ENCODE results near the gene IGF1. TPM values are rescaled to one million over a fixed set of nuclear protein-coding genes. Genes with fewer than 3 reads are reported as not detected.

The IGF1 gene
- 10 to 100 TPM in 3 of 4 donors, 1 to 10 TPM in 1; 8.3 to 22.7 (median 17.9) TPM for total RNA-seq

- in situ Hi-C loops (cut with MboI; ENCODE audit: low sequenced_read_pairs in 4 of 4) (loop anchor here (10.0 to 25.0 kb wide), 5 partner anchors 306 to 543 kb away; no protein-coding TSS in a partner anchor), intact Hi-C loops (cut with DNase I; ENCODE audit: low total_unique reads) (loop anchor here (2.0 to 5.0 kb wide), 4 partner anchors 54 to 543 kb away; partner anchors contain the start of genes NUP37 and PARPBP)
- Histone ChIP-seq H3K27me3 (no peaks in the 10 kb centered on the region), H3K9me3 (no peaks in the 10 kb centered on the region), H3K4me1 (peaks cover 22 to 27% of the 10 kb centered on the region in 2 donors), H3K36me3 (no peaks in the 10 kb centered on the region), H3K4me3 (peak within 1 kb of the TSS; percentile 26 to 60 (median 49)), H3K27ac (peak within 1 kb of the TSS; percentile 26 to 54 (median 37))
- TF ChIP-seq CTCF (IDR thresholded peaks at IDR 0.05 in 4 of 5, conservative IDR thresholded peaks at IDR 0.05 in 1 of 5): no peak
- TF ChIP-seq POLR2A (IDR thresholded peaks at IDR 0.05): no peak
- peak in 1 of 2 donors; percentile 46 for ATAC-seq
- no peak for DNase-seq
These were observed at the start of gene IGF1 for GRCh38 chr12:102480406-102480805. Gene IGF1, minus strand, starts transcription at chr12:102480563. Its CDS starts 182 bp downstream, at chr12:102480381.

- in situ Hi-C loops (cut with MboI; ENCODE audit: low sequenced_read_pairs in 4 of 4) (no loop called here), intact Hi-C loops (cut with DNase I; ENCODE audit: low total_unique reads) (no loop called here)
- H3K4me1 ChIP-seq: no peaks in the 10 kb centered on the region
- H3K27ac ChIP-seq: no peak overlapping the region
- H3K4me3 ChIP-seq: no peak overlapping the region
- DNase-seq (no peak), ATAC-seq (no peak)
- no peaks in the 10 kb centered on the region for H3K36me3 ChIP-seq
- no peak for TF ChIP-seq CTCF (IDR thresholded peaks at IDR 0.05 in 4 of 5, conservative IDR thresholded peaks at IDR 0.05 in 1 of 5)
- no peak for TF ChIP-seq POLR2A (IDR thresholded peaks at IDR 0.05)
- no peaks in the 10 kb centered on the region for H3K9me3 ChIP-seq
- H3K27me3 ChIP-seq: no peaks in the 10 kb centered on the region
These were observed 47.7 kb upstream of the IGF1 start for GRCh38 chr12:102528111-102528510.

GRCh38 chr12:102527171-102527720, 46.9 kb upstream of the IGF1 start:
- Histone ChIP-seq H3K9me3 (no peaks in the 10 kb centered on the region), H3K27ac (no peak overlapping the region), H3K4me1 (no peaks in the 10 kb centered on the region), H3K4me3 (no peak overlapping the region), H3K27me3 (no peaks in the 10 kb centered on the region), H3K36me3 (no peaks in the 10 kb centered on the region)
- TF ChIP-seq POLR2A (IDR thresholded peaks at IDR 0.05) (no peak), CTCF (IDR thresholded peaks at IDR 0.05 in 4 of 5, conservative IDR thresholded peaks at IDR 0.05 in 1 of 5) (no peak)
- no peak for DNase-seq
- intact Hi-C loops (cut with DNase I; ENCODE audit: low total_unique reads): no loop called here
- no peak for ATAC-seq
- in situ Hi-C loops (cut with MboI; ENCODE audit: low sequenced_read_pairs in 4 of 4): no loop called here

GRCh38 chr12:102526656-102527055, 46.3 kb upstream of the IGF1 start:
- Histone ChIP-seq H3K36me3 (no peaks in the 10 kb centered on the region), H3K4me1 (no peaks in the 10 kb centered on the region), H3K27ac (no peak overlapping the region), H3K9me3 (no peaks in the 10 kb centered on the region), H3K27me3 (no peaks in the 10 kb centered on the region), H3K4me3 (no peak overlapping the region)
- no peak for ATAC-seq
- TF ChIP-seq POLR2A (IDR thresholded peaks at IDR 0.05) (no peak), CTCF (IDR thresholded peaks at IDR 0.05 in 4 of 5, conservative IDR thresholded peaks at IDR 0.05 in 1 of 5) (no peak)
- intact Hi-C loops (cut with DNase I; ENCODE audit: low total_unique reads): no loop called here
- in situ Hi-C loops (cut with MboI; ENCODE audit: low sequenced_read_pairs in 4 of 4): no loop called here
- DNase-seq: no peak

- intact Hi-C loops (cut with DNase I; ENCODE audit: low total_unique reads) (no loop called here), in situ Hi-C loops (cut with MboI; ENCODE audit: low sequenced_read_pairs in 4 of 4) (no loop called here)
- TF ChIP-seq CTCF (IDR thresholded peaks at IDR 0.05 in 4 of 5, conservative IDR thresholded peaks at IDR 0.05 in 1 of 5) (no peak), POLR2A (IDR thresholded peaks at IDR 0.05) (no peak)
- Histone ChIP-seq H3K36me3 (no peaks in the 10 kb centered on the region), H3K4me3 (no peak overlapping the region), H3K9me3 (no peaks in the 10 kb centered on the region), H3K27me3 (no peaks in the 10 kb centered on the region), H3K4me1 (no peaks in the 10 kb centered on the region), H3K27ac (no peak overlapping the region)
- ATAC-seq (no peak), DNase-seq (no peak)
These were observed 42.4 kb upstream of the IGF1 start for GRCh38 chr12:102522768-102523167.
